DND-41 (cell line): Measurements from ENCODE around the gene AHCYL1.

Source experiments
- CTCF ChIP-seq: IDR thresholded peaks from 2 replicates; pipeline ENCODE4 v1.5.1; 2012; ENCODE audit warnings: borderline replicate concordance, low read length, moderate library complexity, mild to moderate bottlenecking; ENCODE audit not compliant: poor library complexity, severe bottlenecking; ENCODE audit errors: extremely low read depth
- EZH2 ChIP-seq: IDR thresholded peaks from 3 replicates; pipeline ENCODE4 v1.6.1; 2012; ENCODE audit warnings: borderline replicate concordance, low read depth, mild to moderate bottlenecking, moderate library complexity, low read length, inconsistent platforms; ENCODE audit not compliant: severe bottlenecking

GRCh38 chr1:110024613-110025012, 40.0 kb downstream of the AHCYL1 start:
- TF ChIP-seq CTCF (no peak), EZH2 (no peak)
